Esophagus squamous epithelium (tissue), 4 donors: Measurements from ENCODE around the gene RAVER2.

Source experiments
- POLR2A ChIP-seq, 4 donors: fragments of 450-650 bp; IDR thresholded peaks; one replicate each; pipeline ENCODE4 v1.6.1; 2017; ENCODE audit warnings: antibody characterized with exemption in 4 of 4, mild to moderate bottlenecking in 4 of 4, moderate library complexity in 3 of 4
- TF ChIP-seq, protein P1 (sequence below), 6 experiments: fragments of 450-650 bp in 4 of 6; fragments of 200-600 bp in 2 of 6; sonication (generic) in 2 of 6; IDR thresholded peaks; one replicate each; pipeline ENCODE4 v1.5.1; 2016 to 2019; ENCODE audit warnings: antibody characterized with exemption in 6 of 6, mild to moderate bottlenecking in 4 of 6, moderate library complexity in 4 of 6

DNA sequence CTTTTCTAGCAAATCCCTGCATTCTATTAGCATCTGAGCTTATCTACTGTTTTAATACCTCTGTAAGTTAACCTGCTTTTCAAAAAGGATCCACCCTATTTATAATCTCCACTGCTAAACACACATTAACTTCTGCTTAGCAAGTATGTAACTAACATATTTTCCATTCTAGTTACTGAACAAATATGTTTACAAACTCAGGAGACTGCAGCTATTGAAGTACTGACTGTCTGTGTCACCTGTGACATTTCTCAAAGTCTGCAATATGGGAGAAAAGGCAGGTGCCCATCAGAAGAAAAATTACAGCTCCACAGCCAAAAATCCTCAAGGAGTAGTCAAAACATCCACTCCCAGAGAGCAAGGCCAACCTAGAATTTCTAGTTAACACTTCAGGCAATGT lies 133.2 kb downstream of the RAVER2 start:
- no peak for TF ChIP-seq POLR2A (IDR thresholded peaks at IDR 0.05)
- TF ChIP-seq, protein P1, sequence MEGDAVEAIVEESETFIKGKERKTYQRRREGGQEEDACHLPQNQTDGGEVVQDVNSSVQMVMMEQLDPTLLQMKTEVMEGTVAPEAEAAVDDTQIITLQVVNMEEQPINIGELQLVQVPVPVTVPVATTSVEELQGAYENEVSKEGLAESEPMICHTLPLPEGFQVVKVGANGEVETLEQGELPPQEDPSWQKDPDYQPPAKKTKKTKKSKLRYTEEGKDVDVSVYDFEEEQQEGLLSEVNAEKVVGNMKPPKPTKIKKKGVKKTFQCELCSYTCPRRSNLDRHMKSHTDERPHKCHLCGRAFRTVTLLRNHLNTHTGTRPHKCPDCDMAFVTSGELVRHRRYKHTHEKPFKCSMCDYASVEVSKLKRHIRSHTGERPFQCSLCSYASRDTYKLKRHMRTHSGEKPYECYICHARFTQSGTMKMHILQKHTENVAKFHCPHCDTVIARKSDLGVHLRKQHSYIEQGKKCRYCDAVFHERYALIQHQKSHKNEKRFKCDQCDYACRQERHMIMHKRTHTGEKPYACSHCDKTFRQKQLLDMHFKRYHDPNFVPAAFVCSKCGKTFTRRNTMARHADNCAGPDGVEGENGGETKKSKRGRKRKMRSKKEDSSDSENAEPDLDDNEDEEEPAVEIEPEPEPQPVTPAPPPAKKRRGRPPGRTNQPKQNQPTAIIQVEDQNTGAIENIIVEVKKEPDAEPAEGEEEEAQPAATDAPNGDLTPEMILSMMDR (IDR thresholded peaks at IDR 0.05), result no peak
